ENCODE measurements around the gene TGM1. TPM values are rescaled to one million over a fixed set of nuclear protein-coding genes. Genes with fewer than 3 reads are reported as not detected.
"Not testable (repeated sequence)": the region's sequence is repeated elsewhere in the genome, so short reads cannot be mapped to it uniquely, and the experiment has no call there.

TGM1 gene
- total and polyA plus RNA-seq, 4 donors, result 0.52 to 5.7 (median 1.1) TPM

- WGBS, 2 donors, result 91 to 92% methylated on average over 7 of the region's 7 CpGs
Measured at GRCh38 chr14:24204163-24205146, 58.5 kb downstream of the TGM1 start.

GRCh38 chr14:24203249-24203886 is 59.6 kb downstream of the TGM1 start:
- DNase-seq; H3K27me3 ChIP-seq (ENCODE audit: control insufficient read depth in 1 of 2, insufficient read depth in 2 of 2, low read length in 1 of 2); H3K9me3 ChIP-seq (ENCODE audit: control insufficient read depth, low read length); H3K27ac ChIP-seq (ENCODE audit: low read depth in 1 of 2, low read length in 2 of 2); H3K4me3 ChIP-seq (ENCODE audit: low read length in 2 of 2); H3K4me1 ChIP-seq (ENCODE audit: control insufficient read depth in 1 of 2, insufficient read depth in 2 of 2, low read length in 2 of 2); H3K36me3 ChIP-seq (ENCODE audit: control insufficient read depth in 1 of 2, insufficient read depth in 2 of 2, low read length in 1 of 2); intact Hi-C loops (cut with DNase I); ATAC-seq (ENCODE audit: low FRiP score): not testable (repeated sequence)
- WGBS, 2 donors, result 93 to 98% methylated on average over 15 to 16 of the region's 16 CpGs

More at GRCh38 chr14:24204163-24205146, 58.5 kb downstream of the TGM1 start:
- H3K4me3 ChIP-seq (ENCODE audit: low read length in 2 of 2), result no peak overlapping the region
- H3K9me3 ChIP-seq (ENCODE audit: control insufficient read depth, low read length), result no peaks in the 10 kb centered on the region
- no peak overlapping the region for H3K27ac ChIP-seq (ENCODE audit: low read depth in 1 of 2, low read length in 2 of 2)
- DNase-seq, result no peak
- no peaks in the 10 kb centered on the region for H3K27me3 ChIP-seq (ENCODE audit: control insufficient read depth in 1 of 2, insufficient read depth in 2 of 2, low read length in 1 of 2)
- intact Hi-C loops (cut with DNase I), result no loop called here
- H3K4me1 ChIP-seq (ENCODE audit: control insufficient read depth in 1 of 2, insufficient read depth in 2 of 2, low read length in 2 of 2), result no peaks in the 10 kb centered on the region
- ATAC-seq (ENCODE audit: low FRiP score), result no peak
- peaks cover 2 to 9% of the 10 kb centered on the region in 2 donors for H3K36me3 ChIP-seq (ENCODE audit: control insufficient read depth in 1 of 2, insufficient read depth in 2 of 2, low read length in 1 of 2)

- H3K27ac ChIP-seq (ENCODE audit: low read depth in 1 of 2, low read length in 2 of 2); H3K27me3 ChIP-seq (ENCODE audit: control insufficient read depth in 1 of 2, insufficient read depth in 2 of 2, low read length in 1 of 2); H3K36me3 ChIP-seq (ENCODE audit: control insufficient read depth in 1 of 2, insufficient read depth in 2 of 2, low read length in 1 of 2); H3K4me3 ChIP-seq (ENCODE audit: low read length in 2 of 2); H3K4me1 ChIP-seq (ENCODE audit: control insufficient read depth in 1 of 2, insufficient read depth in 2 of 2, low read length in 2 of 2); DNase-seq; intact Hi-C loops (cut with DNase I); ATAC-seq (ENCODE audit: low FRiP score); H3K9me3 ChIP-seq (ENCODE audit: control insufficient read depth, low read length): not testable (repeated sequence)
- WGBS, 2 donors, result 79 to 87% methylated on average over 8 of the region's 8 CpGs
Measured at GRCh38 chr14:24202538-24202937, 60.4 kb downstream of the TGM1 start.

Other genes with a start within 250 kb of the TGM1 start
Only the 30 nearest of the 34 such genes appear.
- 10 to 100 TPM; 19.6 to 22.5 TPM for gene PCK2, start 168.9 kb downstream of the TGM1 start, total RNA-seq
- 10 to 100 TPM; 14.7 to 82.5 TPM for gene PCK2, start 168.9 kb downstream of the TGM1 start, polyA plus RNA-seq
- gene DCAF11, start 148.4 kb downstream of the TGM1 start, total RNA-seq, result 10 to 100 TPM; 35.5 to 39.6 TPM
- 10 to 100 TPM; 37.3 to 41.8 TPM for gene DCAF11, start 148.4 kb downstream of the TGM1 start, polyA plus RNA-seq
- gene NRL, start 148.2 kb downstream of the TGM1 start, total RNA-seq, result 1 to 10 TPM; 1.1 to 1.4 TPM
- 1 to 10 TPM in 1 of 2 donors, under 1 TPM in 1; 0.63 to 1.3 TPM for gene NRL, start 148.2 kb downstream of the TGM1 start, polyA plus RNA-seq
- gene FITM1, start 132.5 kb downstream of the TGM1 start, total RNA-seq, result under 1 TPM; 0.71 to 0.75 TPM
- under 1 TPM in 1 of 2 donors, not detected in 1; 0.56 TPM for gene FITM1, start 132.5 kb downstream of the TGM1 start, polyA plus RNA-seq
- gene PSME1, start 127.0 kb downstream of the TGM1 start, total RNA-seq, result 100 to 1,000 TPM; 112 to 125 TPM
- 100 to 1,000 TPM; 206 to 210 TPM for gene PSME1, start 127.0 kb downstream of the TGM1 start, polyA plus RNA-seq
- gene EMC9, start 121.6 kb downstream of the TGM1 start, total RNA-seq, result 10 to 100 TPM; 12.8 to 15.3 TPM
- 10 to 100 TPM; 18.3 to 41.9 TPM for gene EMC9, start 121.6 kb downstream of the TGM1 start, polyA plus RNA-seq
- gene PSME2, start 116.6 kb downstream of the TGM1 start, total RNA-seq, result 10 to 100 TPM; 86.1 to 93.6 TPM
- 100 to 1,000 TPM; 142 to 261 TPM for gene PSME2, start 116.6 kb downstream of the TGM1 start, polyA plus RNA-seq
- 10 to 100 TPM; 51.6 to 61.1 TPM for gene RNF31, start 115.7 kb downstream of the TGM1 start, total RNA-seq
- 100 to 1,000 TPM in 1 of 2 donors, 1 to 10 TPM in 1; 9.1 to 167 TPM for gene RNF31, start 115.7 kb downstream of the TGM1 start, polyA plus RNA-seq
- gene IRF9, start 101.9 kb downstream of the TGM1 start, total RNA-seq, result 100 to 1,000 TPM; 113 to 117 TPM
- gene IRF9, start 101.9 kb downstream of the TGM1 start, polyA plus RNA-seq, result 100 to 1,000 TPM in 1 of 2 donors, 10 to 100 TPM in 1; 56.0 to 111 TPM
- gene REC8, start 91.1 kb downstream of the TGM1 start, total RNA-seq, result 10 to 100 TPM; 13.2 to 18.1 TPM
- 1 to 10 TPM; 2.4 to 8.2 TPM for gene REC8, start 91.1 kb downstream of the TGM1 start, polyA plus RNA-seq
- 10 to 100 TPM; 23.4 to 29.3 TPM for gene IPO4, start 74.4 kb downstream of the TGM1 start, total RNA-seq
- gene IPO4, start 74.4 kb downstream of the TGM1 start, polyA plus RNA-seq, result 10 to 100 TPM in 1 of 2 donors, 1 to 10 TPM in 1; 3.4 to 11.6 TPM
- 10 to 100 TPM; 35.3 to 37.3 TPM for gene TM9SF1, start 67.7 kb downstream of the TGM1 start, total RNA-seq
- 10 to 100 TPM; 15.8 to 35.0 TPM for gene TM9SF1, start 67.7 kb downstream of the TGM1 start, polyA plus RNA-seq
- under 1 TPM in 1 of 2 donors, not detected in 1; 0.39 TPM for gene TSSK4, start 57.5 kb downstream of the TGM1 start, total RNA-seq
- not detected for gene TSSK4, start 57.5 kb downstream of the TGM1 start, polyA plus RNA-seq
- 10 to 100 TPM; 38.3 to 45.8 TPM for gene CHMP4A, start 49.7 kb downstream of the TGM1 start, total RNA-seq
- 100 to 1,000 TPM; 130 to 179 TPM for gene CHMP4A, start 49.7 kb downstream of the TGM1 start, polyA plus RNA-seq
- 10 to 100 TPM; 15.2 to 19.5 TPM for gene MDP1, start 47.1 kb downstream of the TGM1 start, total RNA-seq
- gene MDP1, start 47.1 kb downstream of the TGM1 start, polyA plus RNA-seq, result 10 to 100 TPM; 38.7 to 49.6 TPM
- gene NEDD8, start 30.8 kb downstream of the TGM1 start, total RNA-seq, result 100 to 1,000 TPM; 122 to 123 TPM
- 100 to 1,000 TPM; 222 to 345 TPM for gene NEDD8, start 30.8 kb downstream of the TGM1 start, polyA plus RNA-seq
- 10 to 100 TPM; 44.6 to 59.1 TPM for gene GMPR2, start 30.2 kb downstream of the TGM1 start, total RNA-seq
- gene GMPR2, start 30.2 kb downstream of the TGM1 start, polyA plus RNA-seq, result 10 to 100 TPM; 55.2 to 66.6 TPM
- gene TINF2, start 20.6 kb downstream of the TGM1 start, total RNA-seq, result 10 to 100 TPM; 78.3 to 79.2 TPM
- 10 to 100 TPM; 40.9 to 48.0 TPM for gene TINF2, start 20.6 kb downstream of the TGM1 start, polyA plus RNA-seq
- gene RABGGTA, start 8.4 kb upstream of the TGM1 start, total RNA-seq, result 10 to 100 TPM; 17.1 to 26.1 TPM
- gene RABGGTA, start 8.4 kb upstream of the TGM1 start, polyA plus RNA-seq, result 10 to 100 TPM; 19.0 to 40.0 TPM
- 10 to 100 TPM; 21.2 to 27.3 TPM for gene DHRS1, start 36.6 kb upstream of the TGM1 start, total RNA-seq
- 10 to 100 TPM; 29.6 to 33.2 TPM for gene DHRS1, start 36.6 kb upstream of the TGM1 start, polyA plus RNA-seq
- gene NOP9, start 36.7 kb upstream of the TGM1 start, total RNA-seq, result 10 to 100 TPM; 17.8 to 19.9 TPM
- gene NOP9, start 36.7 kb upstream of the TGM1 start, polyA plus RNA-seq, result 10 to 100 TPM in 1 of 2 donors, 1 to 10 TPM in 1; 7.9 to 10.8 TPM
- gene CIDEB, start 44.8 kb upstream of the TGM1 start, total RNA-seq, result 10 to 100 TPM; 12.2 to 13.9 TPM
- gene CIDEB, start 44.8 kb upstream of the TGM1 start, polyA plus RNA-seq, result 10 to 100 TPM in 1 of 2 donors, 1 to 10 TPM in 1; 3.3 to 17.2 TPM
- 1 to 10 TPM; 3.7 to 5.5 TPM for gene LTB4R2, start 47.0 kb upstream of the TGM1 start, total RNA-seq
- under 1 TPM; 0.38 to 0.95 TPM for gene LTB4R2, start 47.0 kb upstream of the TGM1 start, polyA plus RNA-seq
- gene LTB4R, start 48.3 kb upstream of the TGM1 start, total RNA-seq, result 1 to 10 TPM; 7.0 to 8.2 TPM
- 1 to 10 TPM; 2.9 to 5.2 TPM for gene LTB4R, start 48.3 kb upstream of the TGM1 start, polyA plus RNA-seq
- 100 to 1,000 TPM in 1 of 2 donors, 10 to 100 TPM in 1; 45.7 to 111 TPM for gene ADCY4, start 71.9 kb upstream of the TGM1 start, total RNA-seq
- 1 to 10 TPM in 1 of 2 donors, under 1 TPM in 1; 0.25 to 6.1 TPM for gene ADCY4, start 71.9 kb upstream of the TGM1 start, polyA plus RNA-seq
- 10 to 100 TPM in 1 of 2 donors, 1 to 10 TPM in 1; 8.0 to 15.8 TPM for gene RIPK3, start 76.8 kb upstream of the TGM1 start, total RNA-seq
- gene RIPK3, start 76.8 kb upstream of the TGM1 start, polyA plus RNA-seq, result 1 to 10 TPM; 4.0 to 6.1 TPM
- 100 to 1,000 TPM in 1 of 2 donors, 10 to 100 TPM in 1; 85.5 to 121 TPM for gene NFATC4, start 105.0 kb upstream of the TGM1 start, total RNA-seq
- gene NFATC4, start 105.0 kb upstream of the TGM1 start, polyA plus RNA-seq, result 100 to 1,000 TPM in 1 of 2 donors, 10 to 100 TPM in 1; 23.0 to 572 TPM
- gene NYNRIN, start 135.8 kb upstream of the TGM1 start, total RNA-seq, result 10 to 100 TPM; 11.2 to 31.6 TPM
- gene NYNRIN, start 135.8 kb upstream of the TGM1 start, polyA plus RNA-seq, result 1 to 10 TPM; 1.8 to 5.2 TPM
- 10 to 100 TPM in 1 of 2 donors, 1 to 10 TPM in 1; 4.3 to 10.2 TPM for gene CBLN3, start 166.5 kb upstream of the TGM1 start, total RNA-seq
- 1 to 10 TPM; 1.3 to 5.6 TPM for gene CBLN3, start 166.5 kb upstream of the TGM1 start, polyA plus RNA-seq
- gene KHNYN, start 166.8 kb upstream of the TGM1 start, total RNA-seq, result 10 to 100 TPM; 49.9 to 64.9 TPM
- gene KHNYN, start 166.8 kb upstream of the TGM1 start, polyA plus RNA-seq, result 10 to 100 TPM; 15.2 to 34.7 TPM

All from aorta (tissue), 5 donors.